Neutrophil (primary cell): Measurements from ENCODE around the gene ZNF98.
A peak's percentile ranks its signal among the peaks of the same experiment; 100 is the strongest.

Experiments
- H3K27ac ChIP-seq: fragments of 200-600 bp; sonication (generic); 2 replicates; pipeline ENCODE4 v1.5.1; 2016; ENCODE audit warnings: mild to moderate bottlenecking, moderate library complexity
- H3K27me3 ChIP-seq: fragments of 200-600 bp; sonication (generic); 2 replicates; pipeline ENCODE4 v1.6.0; 2016; ENCODE audit warnings: mild to moderate bottlenecking
- H3K36me3 ChIP-seq: fragments of 200-600 bp; sonication (generic); 2 replicates; pipeline ENCODE4 v1.5.1; 2017
- H3K4me1 ChIP-seq, 2 experiments: fragments of 200-600 bp in 1 of 2; sonication (generic) in 1 of 2; 1 replicate in 1 of 2; 2 replicates in 1 of 2; pipeline versions ENCODE4 v1.5.1 to v1.6.1; 2013 to 2016; ENCODE audit warnings: low read depth in 1 of 2, low read length in 1 of 2, mild to moderate bottlenecking in 1 of 2, moderate library complexity in 1 of 2; ENCODE audit not compliant: control insufficient read depth in 1 of 2, insufficient read depth in 1 of 2
- H3K4me3 ChIP-seq, 2 experiments: fragments of 200-600 bp in 1 of 2; sonication (generic) in 1 of 2; 1 replicate in 1 of 2; 2 replicates in 1 of 2; pipeline ENCODE4 v1.5.1; 2013 to 2016; ENCODE audit warnings: low read depth in 1 of 2, low read length in 1 of 2, mild to moderate bottlenecking in 1 of 2, moderate library complexity in 1 of 2
- H3K9me3 ChIP-seq: fragments of 200-600 bp; sonication (generic); 2 replicates; pipeline ENCODE4 v1.5.1; 2016
- CTCF ChIP-seq: fragments of 200-600 bp; sonication (generic); IDR thresholded peaks from 2 replicates; pipeline ENCODE4 v1.5.1; 2016; ENCODE audit warnings: antibody characterized with exemption

ZNF98 gene

DNA sequence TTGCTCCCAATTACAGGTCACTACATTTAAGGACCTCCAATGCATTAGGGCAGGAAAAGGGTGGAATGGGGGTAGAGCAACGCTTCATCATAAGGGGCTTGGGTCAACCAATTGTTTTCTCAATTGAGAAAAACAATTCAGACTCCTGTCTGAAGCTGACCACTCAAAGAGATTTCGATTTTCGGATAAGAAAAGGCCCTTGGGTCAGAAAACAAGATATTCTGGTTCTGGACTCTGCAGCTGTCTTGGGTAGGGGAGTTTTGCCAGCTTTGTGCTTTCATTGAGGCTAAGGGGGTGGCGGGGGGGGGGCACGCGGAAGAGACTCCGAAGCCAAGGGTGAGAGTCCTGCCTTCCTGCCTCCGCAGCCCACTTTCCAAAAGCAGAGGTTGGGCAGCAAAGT, 4.8 kb upstream of the ZNF98 start:
- no peak for TF ChIP-seq CTCF
- H3K4me1 ChIP-seq = no peaks in the 10 kb centered on the region
- H3K4me3 ChIP-seq = no peak overlapping the region
- no peaks in the 10 kb centered on the region for H3K36me3 ChIP-seq
- H3K27me3 ChIP-seq = peaks cover 13% of the 10 kb centered on the region
- H3K27ac ChIP-seq = no peak overlapping the region
- peaks cover 16% of the 10 kb centered on the region for H3K9me3 ChIP-seq

DNA sequence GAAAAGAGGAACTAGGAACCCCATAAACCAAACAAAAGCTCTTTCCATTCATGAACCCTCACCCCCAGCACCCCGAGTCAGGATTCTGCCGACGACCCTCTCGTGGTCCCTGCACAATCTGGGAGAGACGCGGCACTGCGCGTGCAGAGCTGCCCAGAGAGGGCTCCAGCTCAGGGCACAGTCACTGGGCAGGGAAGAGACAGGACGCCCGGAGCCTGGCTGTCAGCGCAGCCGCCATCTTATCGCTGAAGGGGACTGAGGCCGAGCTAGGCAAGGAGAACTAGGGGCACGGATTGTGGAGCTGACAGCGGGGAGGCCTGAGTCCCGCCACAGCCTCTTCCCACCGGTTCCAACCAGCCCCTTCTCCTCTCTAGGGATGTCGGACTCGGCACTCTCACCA, 349 bp downstream of the ZNF98 start:
- Histone ChIP-seq H3K4me1 (no peaks in the 10 kb centered on the region), H3K27me3 (no peaks in the 10 kb centered on the region), H3K36me3 (no peaks in the 10 kb centered on the region), H3K27ac (no peak overlapping the region), H3K9me3 (no peaks in the 10 kb centered on the region), H3K4me3 (peak overlapping the region in 1 of 2 experiments; percentile 51)
- no peak for TF ChIP-seq CTCF

- TF ChIP-seq CTCF = no peak
- no peaks in the 10 kb centered on the region for H3K4me1 ChIP-seq
- no peak overlapping the region for H3K4me3 ChIP-seq
- H3K36me3 ChIP-seq = no peaks in the 10 kb centered on the region
- no peak overlapping the region for H3K27ac ChIP-seq
- no peaks in the 10 kb centered on the region for H3K27me3 ChIP-seq
- H3K9me3 ChIP-seq = peaks cover 7% of the 10 kb centered on the region
Observed at GRCh38 chr19:22354665-22355064, 67.5 kb downstream of the ZNF98 start.
